ENCODE data around the gene SEL1L2.

- TF ChIP-seq, protein P1, sequence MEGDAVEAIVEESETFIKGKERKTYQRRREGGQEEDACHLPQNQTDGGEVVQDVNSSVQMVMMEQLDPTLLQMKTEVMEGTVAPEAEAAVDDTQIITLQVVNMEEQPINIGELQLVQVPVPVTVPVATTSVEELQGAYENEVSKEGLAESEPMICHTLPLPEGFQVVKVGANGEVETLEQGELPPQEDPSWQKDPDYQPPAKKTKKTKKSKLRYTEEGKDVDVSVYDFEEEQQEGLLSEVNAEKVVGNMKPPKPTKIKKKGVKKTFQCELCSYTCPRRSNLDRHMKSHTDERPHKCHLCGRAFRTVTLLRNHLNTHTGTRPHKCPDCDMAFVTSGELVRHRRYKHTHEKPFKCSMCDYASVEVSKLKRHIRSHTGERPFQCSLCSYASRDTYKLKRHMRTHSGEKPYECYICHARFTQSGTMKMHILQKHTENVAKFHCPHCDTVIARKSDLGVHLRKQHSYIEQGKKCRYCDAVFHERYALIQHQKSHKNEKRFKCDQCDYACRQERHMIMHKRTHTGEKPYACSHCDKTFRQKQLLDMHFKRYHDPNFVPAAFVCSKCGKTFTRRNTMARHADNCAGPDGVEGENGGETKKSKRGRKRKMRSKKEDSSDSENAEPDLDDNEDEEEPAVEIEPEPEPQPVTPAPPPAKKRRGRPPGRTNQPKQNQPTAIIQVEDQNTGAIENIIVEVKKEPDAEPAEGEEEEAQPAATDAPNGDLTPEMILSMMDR (conservative IDR thresholded peaks at IDR 0.05 in 1 of 2, IDR thresholded peaks at IDR 0.05 in 1 of 2; ENCODE audit: extremely low read depth in 1 of 2, insufficient read depth in 1 of 2, low read depth in 1 of 2, low read length in 2 of 2): no peak
- no peak for TF ChIP-seq EZH2 (IDR thresholded peaks at IDR 0.05; ENCODE audit: borderline replicate concordance, low read length)
Observed at GRCh38 chr20:13877793-13878192, 112.6 kb downstream of the SEL1L2 start.
